Amniotic epithelial cell (primary cell): ENCODE results near the gene LIMK1.
"Not testable (repeated sequence)": the region's sequence is repeated elsewhere in the genome, so short reads cannot be mapped to it uniquely, and the experiment has no call there.

Experiments used
- DNase-seq: peaks from one replicate; pipeline ENCODE4 v3.0.0-alpha.2; 2010; ENCODE audit warnings: low read depth

LIMK1 gene

GRCh38 chr7:74084722-74085578 is 1.3 kb downstream of the LIMK1 start:
- DNase-seq: no peak

- DNase-seq: no peak
These were observed 4.3 kb downstream of the LIMK1 start for GRCh38 chr7:74087791-74088453.

- no peak for DNase-seq
These were observed 8.8 kb downstream of the LIMK1 start for GRCh38 chr7:74092321-74092963.

DNA sequence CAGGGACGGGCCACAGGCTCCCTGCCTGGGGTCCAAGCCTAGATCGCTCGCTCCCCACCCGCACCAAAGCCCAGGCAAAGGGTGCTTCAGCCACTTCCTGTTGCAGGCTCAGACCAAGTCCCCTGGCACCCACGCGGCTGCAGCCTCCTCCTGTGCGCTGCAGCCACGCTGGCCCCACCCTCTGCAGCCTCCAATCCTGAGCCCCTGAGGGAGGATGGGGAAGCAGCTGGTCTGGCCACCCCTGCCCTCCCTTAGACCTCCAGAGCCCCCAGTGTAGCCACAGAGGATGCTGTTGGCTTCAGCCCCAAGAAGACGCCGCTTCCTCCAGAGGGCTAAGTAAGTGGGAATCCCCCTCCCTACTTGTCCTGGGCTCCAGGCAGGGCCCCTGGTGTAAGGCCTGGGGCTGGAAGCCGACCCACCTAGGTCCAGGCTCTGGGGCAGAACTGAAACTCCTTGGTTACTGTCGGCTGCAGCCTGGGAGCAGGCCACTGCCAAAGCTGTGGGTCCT is 9.4 kb downstream of the LIMK1 start:
- no peak for DNase-seq

DNA sequence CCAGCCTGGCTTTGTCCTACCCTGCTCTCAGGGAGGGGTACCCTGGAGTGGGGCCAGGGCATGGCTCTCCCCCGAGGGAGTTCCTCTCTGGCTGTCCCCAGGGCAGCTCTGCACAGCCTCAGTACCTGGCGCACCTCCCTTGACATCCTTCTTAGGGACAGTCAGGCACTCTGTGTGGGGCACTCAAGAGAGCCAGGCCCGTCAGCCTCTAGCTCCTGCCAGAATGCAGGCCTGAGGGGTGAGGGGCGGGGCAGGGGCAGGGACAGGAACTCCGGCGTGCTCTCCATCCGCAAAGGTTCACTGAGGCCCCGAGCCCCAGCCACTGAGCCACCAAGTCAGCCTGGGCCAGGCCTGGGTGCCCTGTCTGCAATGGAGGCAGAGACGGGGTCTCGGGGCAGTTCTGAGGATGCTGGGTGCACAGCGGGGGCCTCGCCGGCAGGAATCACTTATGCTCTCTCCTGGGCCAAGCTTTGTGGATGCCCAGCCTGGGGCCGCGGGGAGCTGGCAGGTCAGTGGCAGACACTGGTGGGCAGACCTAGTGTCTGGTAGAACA is 10.1 kb downstream of the LIMK1 start:
- no peak for DNase-seq

DNA sequence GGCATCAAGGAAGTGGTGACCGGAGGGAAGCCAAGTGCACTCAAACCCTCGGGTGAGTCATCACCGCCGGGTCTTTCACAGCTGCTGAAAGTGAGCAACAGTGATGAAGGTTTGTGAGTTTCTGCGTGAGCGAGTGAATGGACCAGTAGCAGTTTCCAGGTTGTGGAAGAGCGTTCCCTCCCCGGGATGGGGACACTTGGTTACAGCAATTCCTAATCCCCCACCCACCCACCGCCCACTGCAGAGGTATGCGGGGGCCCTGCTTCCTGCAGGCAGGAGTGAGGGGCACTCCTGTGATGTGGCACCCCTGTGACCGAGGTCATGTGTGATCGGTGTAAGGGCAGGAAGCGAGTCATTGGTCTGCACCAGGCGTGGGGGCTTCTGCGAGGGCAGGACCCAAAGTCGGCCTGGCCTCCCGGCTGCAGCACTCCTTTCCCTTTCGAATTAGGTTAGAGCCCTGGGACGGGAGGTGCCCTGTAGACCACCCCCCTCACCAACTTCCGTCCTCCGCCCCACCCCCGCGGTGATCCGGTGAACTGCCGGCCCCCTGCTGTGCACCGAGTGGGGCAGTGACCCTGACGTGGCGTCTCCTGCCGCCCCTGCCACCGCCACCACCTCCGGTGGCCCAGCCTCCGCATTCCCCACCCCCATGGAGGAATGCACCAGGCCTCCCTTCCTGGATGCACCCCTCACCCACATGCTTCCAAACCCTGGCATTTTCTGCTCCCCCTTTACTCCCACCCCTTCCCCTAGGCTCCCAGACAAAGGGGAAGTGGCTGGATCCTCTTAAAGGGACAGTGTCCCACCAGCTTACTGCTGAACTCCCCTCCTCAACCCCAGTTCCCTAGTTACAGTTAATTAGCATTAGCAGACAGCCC is 10.9 kb downstream of the LIMK1 start:
- DNase-seq: peak; percentile 88

- no peak for DNase-seq
These were observed 11.5 kb downstream of the LIMK1 start for GRCh38 chr7:74095135-74095534.

- DNase-seq: peak; percentile 94
These were observed 14.5 kb downstream of the LIMK1 start for GRCh38 chr7:74097937-74098614.

DNA sequence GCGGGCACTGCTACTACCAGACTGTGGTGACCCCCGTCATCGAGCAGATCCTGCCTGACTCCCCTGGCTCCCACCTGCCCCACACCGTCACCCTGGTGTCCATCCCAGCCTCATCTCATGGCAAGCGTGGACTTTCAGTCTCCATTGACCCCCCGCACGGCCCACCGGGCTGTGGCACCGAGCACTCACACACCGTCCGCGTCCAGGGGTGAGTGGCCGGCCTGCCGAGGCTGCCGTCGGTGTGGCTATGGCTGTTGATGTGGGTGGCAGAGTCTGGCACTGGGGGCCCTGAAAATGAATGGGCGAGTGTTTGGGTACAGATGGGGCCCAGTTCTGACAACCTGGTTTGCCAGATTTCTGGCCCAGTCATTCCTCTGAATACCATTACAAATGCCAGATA is 15.4 kb downstream of the LIMK1 start:
- no peak for DNase-seq

DNA sequence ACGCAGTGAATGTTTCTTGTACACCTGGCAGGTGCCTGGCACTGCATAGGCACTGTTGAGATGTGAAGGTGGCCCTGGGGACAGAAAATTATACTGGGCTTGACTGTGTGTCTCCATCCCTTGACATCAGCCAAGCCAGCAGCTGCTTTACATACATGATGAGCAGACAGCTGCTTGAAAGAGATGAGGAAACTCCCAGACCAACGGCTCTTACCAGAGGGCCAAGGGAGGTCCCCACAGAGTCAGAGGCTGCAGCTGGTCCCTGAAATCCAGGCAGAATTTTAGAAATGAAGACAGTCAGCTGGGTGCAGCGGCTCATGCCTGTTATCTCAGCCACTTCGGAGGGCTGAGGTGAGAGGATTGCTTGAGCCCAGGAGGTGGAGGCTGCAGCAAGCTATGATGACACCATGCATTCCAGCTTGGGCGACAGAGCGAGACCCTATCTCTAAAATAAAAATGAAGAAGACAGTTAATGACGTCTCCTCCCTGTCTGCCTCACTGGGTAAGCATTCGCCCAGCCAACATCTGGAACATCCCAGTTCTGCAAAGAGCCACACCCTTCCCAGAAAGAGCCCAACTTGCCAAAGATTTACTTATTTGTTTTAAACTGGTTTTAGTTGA is 17.6 kb downstream of the LIMK1 start:
- DNase-seq: no peak

GRCh38 chr7:74103219-74103772 is 19.7 kb downstream of the LIMK1 start:
- DNase-seq: no peak

DNA sequence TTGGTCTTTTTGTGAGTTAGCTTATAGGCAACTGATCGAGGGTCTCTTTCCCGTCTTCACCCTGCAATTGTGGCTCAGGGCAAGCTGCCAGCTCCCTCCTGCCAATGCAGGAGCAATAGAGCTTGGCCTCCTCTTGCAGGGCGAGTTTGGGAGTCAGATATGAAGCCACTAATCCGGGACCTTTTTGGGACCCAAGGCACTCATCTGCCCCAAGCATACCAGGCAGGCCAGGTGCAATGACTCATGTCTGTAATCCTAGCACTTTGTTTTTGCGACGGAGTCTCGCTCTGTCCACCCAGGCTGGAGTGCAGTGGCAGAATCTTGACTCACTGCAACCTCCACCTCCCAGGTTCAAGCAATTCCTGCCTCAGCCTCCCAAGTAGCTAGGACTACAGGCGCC is 21.1 kb downstream of the LIMK1 start:
- peak; percentile 3 for DNase-seq

GRCh38 chr7:74105992-74106391 is 22.4 kb downstream of the LIMK1 start:
- no peak for DNase-seq

GRCh38 chr7:74106846-74107245 is 23.2 kb downstream of the LIMK1 start:
- no peak for DNase-seq

GRCh38 chr7:74115326-74115725 is 31.7 kb downstream of the LIMK1 start:
- no peak for DNase-seq

DNA sequence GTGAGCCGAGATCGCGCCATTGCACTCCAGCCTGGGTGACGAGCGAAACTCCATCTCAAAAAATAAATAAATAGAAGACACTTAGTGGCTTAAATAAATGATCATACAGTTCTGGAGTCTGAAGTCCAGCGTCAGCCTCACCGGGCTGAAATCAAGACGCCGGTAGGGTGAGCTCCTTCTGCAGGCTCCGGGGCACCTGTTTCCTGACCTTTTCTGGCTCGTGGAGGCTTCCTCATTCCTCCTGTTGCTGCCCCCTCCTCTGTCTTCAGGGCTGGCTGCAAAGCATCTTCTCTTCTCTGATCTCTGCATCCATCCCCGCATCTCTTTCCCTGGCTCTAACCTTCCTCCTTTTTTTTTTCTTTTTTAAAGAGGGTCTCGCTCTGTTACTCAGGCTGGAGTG is 32.8 kb downstream of the LIMK1 start:
- DNase-seq: no peak

- no peak for DNase-seq
These were observed 36.2 kb downstream of the LIMK1 start for GRCh38 chr7:74119831-74120230.

- no peak for DNase-seq
These were observed 38.0 kb downstream of the LIMK1 start for GRCh38 chr7:74121401-74122249.

DNA sequence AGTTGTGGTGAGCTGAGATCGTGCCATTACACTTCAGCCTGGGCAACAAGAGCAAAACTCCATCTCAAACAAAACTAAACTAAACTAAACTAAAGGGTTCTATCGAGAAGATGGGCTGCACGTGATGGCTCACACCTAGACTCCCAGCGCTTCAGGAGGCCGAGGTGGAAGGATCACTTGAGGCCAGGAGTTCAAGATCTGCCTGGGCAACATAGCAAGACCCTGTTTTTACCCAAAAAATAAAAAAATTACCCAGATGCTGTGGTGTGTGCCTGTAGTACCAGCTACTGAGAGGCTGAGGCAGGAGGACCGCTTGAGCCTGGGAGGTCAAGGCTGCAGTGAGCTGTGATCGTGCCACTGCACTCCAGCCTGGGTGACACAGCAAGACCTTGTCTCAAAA is 40.3 kb downstream of the LIMK1 start:
- not testable (repeated sequence) for DNase-seq
